GM23248 (cell line): Measurements from ENCODE around the gene MBP. TPM values are rescaled to one million over a fixed set of nuclear protein-coding genes. Genes with fewer than 3 reads are reported as not detected.
A peak's percentile ranks its signal among the peaks of the same experiment; 100 is the strongest.

Experiments
- DNase-seq: peaks from one replicate; pipeline ENCODE4 v3.0.0-alpha.2; 2015
- H2AFZ ChIP-seq: fragments of 200-600 bp; sonication (generic); 2 replicates; pipeline ENCODE4 v1.6.1; 2016; ENCODE audit warnings: antibody characterized with exemption
- H3F3A ChIP-seq: fragments of 200-600 bp; sonication (generic); 2 replicates; pipeline ENCODE4 v1.6.1; 2016; ENCODE audit warnings: mild to moderate bottlenecking, antibody characterized with exemption, mixed run types; ENCODE audit not compliant: insufficient read depth
- H3K27ac ChIP-seq: fragments of 200-600 bp; sonication (generic); 2 replicates; pipeline ENCODE4 v1.5.1; 2016; ENCODE audit warnings: mild to moderate bottlenecking
- H3K27me3 ChIP-seq: fragments of 200-600 bp; sonication (generic); replicated peaks from 2 replicates; pipeline ENCODE4 v1.6.1; 2016; ENCODE audit warnings: mild to moderate bottlenecking; ENCODE audit not compliant: insufficient read depth
- H3K36me3 ChIP-seq: fragments of 200-600 bp; sonication (generic); 2 replicates; pipeline ENCODE4 v1.6.1; 2016; ENCODE audit warnings: low read depth, mild to moderate bottlenecking
- H3K4me1 ChIP-seq: fragments of 200-600 bp; sonication (generic); 2 replicates; pipeline ENCODE4 v1.6.1; 2016; ENCODE audit warnings: mild to moderate bottlenecking; ENCODE audit not compliant: insufficient read depth
- H3K4me2 ChIP-seq: fragments of 200-600 bp; sonication (generic); one replicate; pipeline ENCODE4 v1.6.1; 2016; ENCODE audit warnings: mild to moderate bottlenecking; ENCODE audit not compliant: unreplicated experiment
- H3K4me3 ChIP-seq: fragments of 200-600 bp; sonication (generic); 2 replicates; pipeline ENCODE4 v1.5.1; 2016; ENCODE audit warnings: mild to moderate bottlenecking
- H3K79me2 ChIP-seq: fragments of 200-600 bp; sonication (generic); 2 replicates; pipeline ENCODE4 v1.6.1; 2016; ENCODE audit warnings: mild to moderate bottlenecking; ENCODE audit not compliant: insufficient read depth
- H3K9ac ChIP-seq: fragments of 200-600 bp; sonication (generic); 2 replicates; pipeline ENCODE4 v1.6.1; 2016; ENCODE audit warnings: mild to moderate bottlenecking
- H3K9me2 ChIP-seq: fragments of 200-600 bp; sonication (generic); 2 replicates; pipeline ENCODE4 v1.6.1; 2016; ENCODE audit warnings: mixed run types, mild to moderate bottlenecking, moderate library complexity; ENCODE audit not compliant: insufficient read depth
- H3K9me3 ChIP-seq: fragments of 200-600 bp; sonication (generic); one replicate; pipeline ENCODE4 v1.6.1; 2017; ENCODE audit warnings: low read depth
- H4K20me1 ChIP-seq: fragments of 200-600 bp; sonication (generic); 2 replicates; pipeline ENCODE4 v1.6.0; 2016; ENCODE audit not compliant: insufficient read depth
- EZH2 ChIP-seq: fragments of 200-600 bp; sonication (generic); IDR thresholded peaks from 2 replicates; pipeline ENCODE4 v1.6.1; 2018; ENCODE audit warnings: antibody characterized with exemption, mild to moderate bottlenecking; ENCODE audit not compliant: insufficient read depth, poor library complexity, severe bottlenecking
- EZH2phosphoT487 ChIP-seq: fragments of 200-600 bp; sonication (generic); IDR thresholded peaks from 2 replicates; pipeline ENCODE4 v1.6.1; 2018; ENCODE audit warnings: antibody characterized with exemption, moderate library complexity, mild to moderate bottlenecking, low read depth; ENCODE audit not compliant: insufficient read depth
- WGBS, 2 experiments: methylation state at CpG; one replicate each; pipeline ENCODE4 v1.1.6; 2015 to 2017; ENCODE audit warnings: low lambda C conversion rate in 2 of 2, low coverage in 1 of 2; ENCODE audit errors: missing lambda C conversion rate in 2 of 2; 5-methylcytosine and 5-hydroxymethylcytosine counted together
- in situ Hi-C: fragments of 300-500 bp; cut with MboI; formaldehyde crosslinking; loops from 2 replicates; pipeline ENCODE4 v1.15.0; 2020
- polyA plus RNA-seq: library from polyadenylated mRNA; unstranded; fragments of >200 nt; fragmentation: Nextera tagmentation; extraction: Ambion mirVana; gene quantifications from 2 replicates; pipeline ENCODE4 v1.2.1, GENCODE V29; 2016
- total RNA-seq: library from RNA; depleted of rRNA; stranded (reverse); fragments of >200 nt; shearing (Covaris generic); gene quantifications from 2 replicates; pipeline ENCODE4 v1.2.3, GENCODE V29; 2014; rRNA removed

The MBP gene
- total RNA-seq (2.2 and 2.7 TPM in 2 replicates), polyA plus RNA-seq (2.9 and 3.3 TPM in 2 replicates)

GRCh38 chr18:77132369-77133050, at the start of gene MBP:
Gene MBP (minus strand): TSS chr18:77132783. CDS start chr18:77105261, 27,522 bp downstream.
- H3K36me3 ChIP-seq = no peaks in the 10 kb centered on the region
- WGBS, 2 experiments = 6 to 7% methylated on average over 26 to 65 of the region's 88 CpGs
- peak; percentile 45 for DNase-seq
- H3F3A ChIP-seq = peaks cover 37% of the 10 kb centered on the region
- in situ Hi-C loops = no loop called here
- H3K27ac ChIP-seq = no peak within 1 kb of the TSS
- H3K9me3 ChIP-seq = no peaks in the 10 kb centered on the region
- peak within 1 kb of the TSS; percentile 80 for H2AFZ ChIP-seq
- TF ChIP-seq EZH2phosphoT487 = 0 out of 2 replicates have a peak, but pooled peaks have one; percentile 22
- TF ChIP-seq EZH2 = peak; percentile 78
- no peaks in the 10 kb centered on the region for H4K20me1 ChIP-seq
- peak within 1 kb of the TSS; percentile 66 for H3K9ac ChIP-seq
- no peaks in the 10 kb centered on the region for H3K27me3 ChIP-seq
- H3K9me2 ChIP-seq = no peaks in the 10 kb centered on the region
- peak within 1 kb of the TSS; percentile 68 for H3K4me3 ChIP-seq
- no peaks in the 10 kb centered on the region for H3K79me2 ChIP-seq
- peak within 1 kb of the TSS; percentile 67 for H3K4me2 ChIP-seq
- H3K4me1 ChIP-seq = peaks cover 23% of the 10 kb centered on the region

GRCh38 chr18:77181950-77182707, 49.5 kb upstream of the MBP start:
- Histone ChIP-seq H3K27ac (no peak overlapping the region), H3K27me3 (no peaks in the 10 kb centered on the region), H4K20me1 (no peaks in the 10 kb centered on the region), H2AFZ (no peak overlapping the region), H3K9me2 (no peaks in the 10 kb centered on the region), H3F3A (no peaks in the 10 kb centered on the region), H3K79me2 (no peaks in the 10 kb centered on the region), H3K9me3 (no peaks in the 10 kb centered on the region), H3K4me3 (no peak overlapping the region), H3K4me1 (0 out of 2 replicates have a peak, but pooled peaks cover 3% of the 10 kb centered on the region), H3K4me2 (no peak overlapping the region), H3K36me3 (no peaks in the 10 kb centered on the region), H3K9ac (no peak overlapping the region)
- 64 to 66% methylated on average over 12 of the region's 12 CpGs for WGBS, 2 experiments
- TF ChIP-seq EZH2phosphoT487 (no peak), EZH2 (no peak)
- in situ Hi-C loops = no loop called here
- no peak for DNase-seq

- Histone ChIP-seq H3F3A (no peaks in the 10 kb centered on the region), H3K4me2 (no peak overlapping the region), H3K79me2 (no peaks in the 10 kb centered on the region), H3K9me3 (no peaks in the 10 kb centered on the region), H3K27me3 (no peaks in the 10 kb centered on the region), H3K9ac (no peak overlapping the region), H3K36me3 (no peaks in the 10 kb centered on the region), H3K9me2 (no peaks in the 10 kb centered on the region), H4K20me1 (no peaks in the 10 kb centered on the region), H3K27ac (no peak overlapping the region), H2AFZ (no peak overlapping the region), H3K4me1 (0 out of 2 replicates have a peak, but pooled peaks cover 3% of the 10 kb centered on the region), H3K4me3 (no peak overlapping the region)
- no peak for DNase-seq
- WGBS, 2 experiments = 82 to 86% methylated on average over 7 of the region's 7 CpGs
- TF ChIP-seq EZH2phosphoT487 = no peak
- TF ChIP-seq EZH2 = no peak
- in situ Hi-C loops = no loop called here
These were observed 46.0 kb upstream of the MBP start for GRCh38 chr18:77178559-77178958.

GRCh38 chr18:77177009-77177408, 44.4 kb upstream of the MBP start:
- Histone ChIP-seq H3K9me3 (no peaks in the 10 kb centered on the region), H3K79me2 (no peaks in the 10 kb centered on the region), H4K20me1 (no peaks in the 10 kb centered on the region), H3K4me2 (no peak overlapping the region), H3K36me3 (no peaks in the 10 kb centered on the region), H2AFZ (no peak overlapping the region; the same call in 1 of the 2 replicates), H3K9me2 (no peaks in the 10 kb centered on the region), H3K27me3 (no peaks in the 10 kb centered on the region), H3F3A (no peaks in the 10 kb centered on the region), H3K27ac (no peak overlapping the region), H3K4me3 (no peak overlapping the region), H3K9ac (no peak overlapping the region), H3K4me1 (0 out of 2 replicates have a peak, but pooled peaks cover 3% of the 10 kb centered on the region)
- peak; percentile 80 for DNase-seq
- TF ChIP-seq EZH2phosphoT487 (no peak), EZH2 (no peak)
- WGBS, 2 experiments = 0% methylated on average over 1 of the region's 1 CpG
- in situ Hi-C loops = no loop called here
